DOHH2 (cell line): ENCODE data around the gene PPP3CA.
A peak's percentile ranks its signal among the peaks of the same experiment; 100 is the strongest.

ENCODE experiments used
- H3F3A ChIP-seq: fragments of 200-600 bp; sonication (generic), shearing (Covaris generic); 2 replicates; pipeline ENCODE4 v1.6.0; 2016; ENCODE audit warnings: antibody characterized with exemption, mild to moderate bottlenecking; ENCODE audit not compliant: control insufficient read depth, insufficient read depth
- H3K27ac ChIP-seq: fragments of 200-600 bp; sonication (generic); 2 replicates; pipeline ENCODE4 v1.5.1; 2014; ENCODE audit warnings: low read depth, mild to moderate bottlenecking, low read length, moderate library complexity
- H3K27me3 ChIP-seq: fragments of 200-600 bp; sonication (generic); 2 replicates; pipeline ENCODE4 v1.6.1; 2014; ENCODE audit warnings: mild to moderate bottlenecking, low read length, mixed read lengths; ENCODE audit not compliant: control insufficient read depth
- H3K36me3 ChIP-seq: fragments of 200-600 bp; sonication (generic); 2 replicates; pipeline ENCODE4 v1.6.1; 2014; ENCODE audit warnings: mild to moderate bottlenecking, low read length, moderate library complexity, mixed read lengths; ENCODE audit not compliant: control insufficient read depth
- H3K4me1 ChIP-seq: fragments of 200-600 bp; sonication (generic); 2 replicates; pipeline ENCODE4 v1.6.1; 2014; ENCODE audit warnings: mild to moderate bottlenecking, low read length, mixed read lengths; ENCODE audit not compliant: control insufficient read depth
- H3K4me2 ChIP-seq: fragments of 200-600 bp; sonication (generic); 2 replicates; pipeline ENCODE4 v1.6.0; 2014; ENCODE audit warnings: mild to moderate bottlenecking, low read length, moderate library complexity
- H3K4me3 ChIP-seq: fragments of 200-600 bp; sonication (generic); 2 replicates; pipeline ENCODE4 v1.5.1; 2014; ENCODE audit warnings: mild to moderate bottlenecking, low read length, mixed read lengths
- H3K79me2 ChIP-seq: fragments of 200-600 bp; sonication (generic); 2 replicates; pipeline ENCODE4 v1.6.1; 2014; ENCODE audit warnings: mild to moderate bottlenecking, low read length, mixed read lengths; ENCODE audit not compliant: control insufficient read depth
- H3K9me2 ChIP-seq: fragments of 200-600 bp; sonication (generic); replicated peaks from 2 replicates; pipeline ENCODE4 v1.6.1; 2014; ENCODE audit warnings: mild to moderate bottlenecking, low read length, mixed read lengths; ENCODE audit not compliant: control insufficient read depth
- H3K9me3 ChIP-seq: fragments of 200-600 bp; sonication (generic); 2 replicates; pipeline ENCODE4 v1.6.1; 2014; ENCODE audit warnings: antibody characterized with exemption, low read length, mixed read lengths; ENCODE audit not compliant: control insufficient read depth, insufficient read depth
- H4K20me1 ChIP-seq: fragments of 200-600 bp; sonication (generic); 2 replicates; pipeline ENCODE4 v1.6.0; 2014; ENCODE audit warnings: low read depth, mild to moderate bottlenecking, antibody characterized with exemption, low read length, moderate library complexity; ENCODE audit not compliant: control insufficient read depth, insufficient read depth
- CTCF ChIP-seq: fragments of 200-600 bp; sonication (generic); IDR thresholded peaks from one replicate; pipeline ENCODE4 v1.5.1; 2014; ENCODE audit warnings: antibody characterized with exemption, mild to moderate bottlenecking, low read depth, low read length; ENCODE audit not compliant: poor library complexity, severe bottlenecking
- EZH2phosphoT487 ChIP-seq: fragments of 200-600 bp; sonication (generic); IDR thresholded peaks from 2 replicates; pipeline ENCODE4 v1.6.1; 2017; ENCODE audit warnings: borderline replicate concordance, mild to moderate bottlenecking, antibody characterized with exemption, low read length, moderate library complexity, mixed read lengths

PPP3CA gene

GRCh38 chr4:101348995-101349800 is 1.9 kb upstream of the PPP3CA start:
- no peak for TF ChIP-seq EZH2phosphoT487
- no peak for TF ChIP-seq CTCF
- H3K79me2 ChIP-seq = peaks cover 16% of the 10 kb centered on the region
- no peak overlapping the region for H3K27ac ChIP-seq
- peak overlapping the region; percentile 98 for H3K4me3 ChIP-seq
- H3K4me1 ChIP-seq = peaks cover 46% of the 10 kb centered on the region
- H3K27me3 ChIP-seq = peaks cover 11% of the 10 kb centered on the region
- peaks cover 6% of the 10 kb centered on the region; the same call in 1 of the 2 replicates for H4K20me1 ChIP-seq
- H3K9me2 ChIP-seq = no peaks in the 10 kb centered on the region
- H3K9me3 ChIP-seq = no peaks in the 10 kb centered on the region
- H3K4me2 ChIP-seq = peak overlapping the region; percentile 97
- H3K36me3 ChIP-seq = no peaks in the 10 kb centered on the region
- peaks cover 19% of the 10 kb centered on the region for H3F3A ChIP-seq

GRCh38 chr4:101348367-101348827 is 1.1 kb upstream of the PPP3CA start:
- Histone ChIP-seq H3K79me2 (peaks cover 21% of the 10 kb centered on the region), H3K9me2 (no peaks in the 10 kb centered on the region), H4K20me1 (peaks cover 6% of the 10 kb centered on the region; the same call in 1 of the 2 replicates), H3K4me3 (peak overlapping the region; percentile 98), H3K36me3 (no peaks in the 10 kb centered on the region), H3K9me3 (no peaks in the 10 kb centered on the region), H3K4me1 (peaks cover 43% of the 10 kb centered on the region), H3K27me3 (peaks cover 11% of the 10 kb centered on the region), H3K4me2 (peak overlapping the region; percentile 97), H3F3A (peaks cover 19% of the 10 kb centered on the region), H3K27ac (peak overlapping the region; percentile 83)
- TF ChIP-seq CTCF (no peak), EZH2phosphoT487 (no peak)

GRCh38 chr4:101347557-101348366 is 436 bp upstream of the PPP3CA start:
- peaks cover 48% of the 10 kb centered on the region for H3K4me1 ChIP-seq
- no peaks in the 10 kb centered on the region for H3K9me3 ChIP-seq
- H3K27me3 ChIP-seq = peaks cover 11% of the 10 kb centered on the region
- H3K9me2 ChIP-seq = no peaks in the 10 kb centered on the region
- peak overlapping the region; percentile 97 for H3K4me2 ChIP-seq
- peaks cover 6% of the 10 kb centered on the region; the same call in 1 of the 2 replicates for H4K20me1 ChIP-seq
- peak overlapping the region; percentile 83 for H3K27ac ChIP-seq
- peak overlapping the region; percentile 98 for H3K4me3 ChIP-seq
- TF ChIP-seq EZH2phosphoT487 (no peak), CTCF (no peak)
- H3K79me2 ChIP-seq = peaks cover 27% of the 10 kb centered on the region
- no peaks in the 10 kb centered on the region for H3K36me3 ChIP-seq
- peaks cover 19% of the 10 kb centered on the region for H3F3A ChIP-seq
